WTC11 (cell line): ENCODE data around the gene INPP5F. TPM values are rescaled to one million over a fixed set of nuclear protein-coding genes. Genes with fewer than 3 reads are reported as not detected.

Source experiments
- CREM ChIP-seq: sonication (generic); formaldehyde crosslinking; IDR thresholded peaks from 2 replicates; pipeline ENCODE4 v1.8.1; 2022; ENCODE audit warnings: mild to moderate bottlenecking, missing genetic modification reagents, moderate library complexity
- IRF2 ChIP-seq: sonication (generic); formaldehyde crosslinking; IDR thresholded peaks from 2 replicates; pipeline ENCODE4 v1.8.0; 2022; ENCODE audit warnings: low read depth, missing genetic modification reagents, borderline replicate concordance
- JAZF1 ChIP-seq: fragments of 250-450 bp; sonication (Bioruptor Pico); IDR thresholded peaks from 2 replicates; pipeline ENCODE4 v1.9.0; 2021; ENCODE audit warnings: moderate library complexity, mild to moderate bottlenecking, inconsistent platforms
- MYBL2 ChIP-seq: sonication (generic); formaldehyde crosslinking; IDR thresholded peaks from 2 replicates; pipeline ENCODE4 v1.8.1; 2023; ENCODE audit warnings: mild to moderate bottlenecking, moderate library complexity, missing genetic modification reagents
- NFYB ChIP-seq: sonication (generic); formaldehyde crosslinking; conservative IDR thresholded peaks from 2 replicates; pipeline ENCODE4 v1.8.0; 2022; ENCODE audit warnings: low read depth, missing genetic modification reagents
- NR2C2 ChIP-seq: sonication (generic); formaldehyde crosslinking; IDR thresholded peaks from 2 replicates; pipeline ENCODE4 v1.8.0; 2022; ENCODE audit warnings: mild to moderate bottlenecking, missing genetic modification reagents
- NR3C1 ChIP-seq: sonication (generic); formaldehyde crosslinking; conservative IDR thresholded peaks from 2 replicates; pipeline ENCODE4 v1.8.1; 2023; ENCODE audit warnings: low read depth, mild to moderate bottlenecking, missing genetic modification reagents
- OVOL2 ChIP-seq: fragments of 250-450 bp; sonication (Bioruptor Pico); IDR thresholded peaks from 2 replicates; pipeline ENCODE4 v1.9.0; 2021; ENCODE audit warnings: mild to moderate bottlenecking, borderline replicate concordance
- PRRX2 ChIP-seq: fragments of 250-450 bp; sonication (Bioruptor Pico); IDR thresholded peaks from 2 replicates; pipeline ENCODE4 v1.8.0; 2021; ENCODE audit warnings: mild to moderate bottlenecking
- RELA ChIP-seq: sonication (generic); formaldehyde crosslinking; IDR thresholded peaks from 2 replicates; pipeline ENCODE4 v1.8.1; 2022; ENCODE audit warnings: missing genetic modification reagents, mild to moderate bottlenecking, borderline replicate concordance
- SMAD3 ChIP-seq: sonication (generic); formaldehyde crosslinking; IDR thresholded peaks from 2 replicates; pipeline ENCODE4 v1.8.0; 2022; ENCODE audit warnings: missing genetic modification reagents, mild to moderate bottlenecking, borderline replicate concordance
- SMAD4 ChIP-seq: sonication (generic); formaldehyde crosslinking; IDR thresholded peaks from 2 replicates; pipeline ENCODE4 v1.8.0; 2022; ENCODE audit warnings: mild to moderate bottlenecking, missing genetic modification reagents
- SP1 ChIP-seq: sonication (generic); formaldehyde crosslinking; conservative IDR thresholded peaks from 2 replicates; pipeline ENCODE4 v1.8.1; 2022; ENCODE audit warnings: missing genetic modification reagents
- TEAD1 ChIP-seq: sonication (generic); formaldehyde crosslinking; IDR thresholded peaks from 2 replicates; pipeline ENCODE4 v1.8.0; 2022; ENCODE audit warnings: mild to moderate bottlenecking, missing genetic modification reagents
- TP53 ChIP-seq: sonication (generic); formaldehyde crosslinking; IDR thresholded peaks from 2 replicates; pipeline ENCODE4 v1.8.1; 2023; ENCODE audit warnings: mild to moderate bottlenecking, missing genetic modification reagents
- ZNF219 ChIP-seq: sonication (generic); formaldehyde crosslinking; IDR thresholded peaks from 2 replicates; pipeline ENCODE4 v1.8.0; 2023; ENCODE audit warnings: missing genetic modification reagents, mild to moderate bottlenecking, borderline replicate concordance
- ZNF317 ChIP-seq: sonication (generic); formaldehyde crosslinking; IDR thresholded peaks from 2 replicates; pipeline ENCODE4 v1.8.1; 2023; ENCODE audit warnings: low read depth, mild to moderate bottlenecking, moderate library complexity, missing genetic modification reagents, borderline replicate concordance
- ZNF671 ChIP-seq: fragments of 250-450 bp; sonication (Bioruptor Pico); IDR thresholded peaks from 2 replicates; pipeline ENCODE4 v1.8.0; 2021; ENCODE audit warnings: mild to moderate bottlenecking
- total RNA-seq: library from RNA; stranded (reverse); gene quantifications from 3 replicates; pipeline ENCODE4 v1.2.3, GENCODE V29; 2021
- TF ChIP-seq, protein P1 (sequence below): sonication (generic); formaldehyde crosslinking; IDR thresholded peaks from 2 replicates; pipeline ENCODE4 v1.8.1; 2023; ENCODE audit warnings: mild to moderate bottlenecking, missing genetic modification reagents
- TF ChIP-seq, protein P2 (sequence below): sonication (generic); formaldehyde crosslinking; IDR thresholded peaks from 2 replicates; pipeline ENCODE4 v1.8.1; 2022; ENCODE audit warnings: mild to moderate bottlenecking, moderate library complexity, missing genetic modification reagents
- TF ChIP-seq, protein P3 (sequence below): sonication (generic); formaldehyde crosslinking; IDR thresholded peaks from 2 replicates; pipeline ENCODE4 v1.8.1; 2022; ENCODE audit warnings: mild to moderate bottlenecking, missing genetic modification reagents, moderate library complexity, borderline replicate concordance
- TF ChIP-seq, protein P4 (sequence below): sonication (generic); formaldehyde crosslinking; IDR thresholded peaks from 2 replicates; pipeline ENCODE4 v1.8.1; 2023; ENCODE audit warnings: mild to moderate bottlenecking, missing genetic modification reagents, borderline replicate concordance
- TF ChIP-seq, protein P5 (sequence below): fragments of 250-450 bp; sonication (Bioruptor Pico); conservative IDR thresholded peaks from 2 replicates; pipeline ENCODE4 v1.9.0; 2021; ENCODE audit warnings: mild to moderate bottlenecking
- TF ChIP-seq, protein P6 (sequence below): sonication (generic); formaldehyde crosslinking; IDR thresholded peaks from 2 replicates; pipeline ENCODE4 v1.8.0; 2022; ENCODE audit warnings: missing genetic modification reagents

Gene INPP5F
- total RNA-seq, 1 experiment from 2014 or later, result 83.3 TPM

DNA sequence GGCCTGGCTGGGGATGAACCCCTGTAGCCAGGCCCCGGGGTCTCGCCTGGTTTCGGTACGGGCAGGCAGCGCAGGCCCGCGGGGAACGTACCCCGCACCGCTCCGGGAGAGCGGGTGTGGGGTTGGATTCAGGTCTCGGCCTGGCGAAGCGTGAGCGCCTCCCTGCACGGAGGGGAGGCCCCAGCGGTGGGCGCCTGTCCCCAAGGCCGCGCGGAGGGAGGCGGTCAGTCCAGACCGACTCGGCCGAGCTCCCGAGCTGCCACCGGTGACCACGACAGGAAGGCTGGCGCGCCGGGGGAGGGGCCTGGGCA is 378 bp upstream of the INPP5F start (continued):
- TF ChIP-seq, protein P1, sequence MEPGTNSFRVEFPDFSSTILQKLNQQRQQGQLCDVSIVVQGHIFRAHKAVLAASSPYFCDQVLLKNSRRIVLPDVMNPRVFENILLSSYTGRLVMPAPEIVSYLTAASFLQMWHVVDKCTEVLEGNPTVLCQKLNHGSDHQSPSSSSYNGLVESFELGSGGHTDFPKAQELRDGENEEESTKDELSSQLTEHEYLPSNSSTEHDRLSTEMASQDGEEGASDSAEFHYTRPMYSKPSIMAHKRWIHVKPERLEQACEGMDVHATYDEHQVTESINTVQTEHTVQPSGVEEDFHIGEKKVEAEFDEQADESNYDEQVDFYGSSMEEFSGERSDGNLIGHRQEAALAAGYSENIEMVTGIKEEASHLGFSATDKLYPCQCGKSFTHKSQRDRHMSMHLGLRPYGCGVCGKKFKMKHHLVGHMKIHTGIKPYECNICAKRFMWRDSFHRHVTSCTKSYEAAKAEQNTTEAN (CRISPR knock-in tag), result peak; percentile 66; the same call in 1 of the 2 replicates
- no peak for TF ChIP-seq OVOL2
- TF ChIP-seq, protein P2, sequence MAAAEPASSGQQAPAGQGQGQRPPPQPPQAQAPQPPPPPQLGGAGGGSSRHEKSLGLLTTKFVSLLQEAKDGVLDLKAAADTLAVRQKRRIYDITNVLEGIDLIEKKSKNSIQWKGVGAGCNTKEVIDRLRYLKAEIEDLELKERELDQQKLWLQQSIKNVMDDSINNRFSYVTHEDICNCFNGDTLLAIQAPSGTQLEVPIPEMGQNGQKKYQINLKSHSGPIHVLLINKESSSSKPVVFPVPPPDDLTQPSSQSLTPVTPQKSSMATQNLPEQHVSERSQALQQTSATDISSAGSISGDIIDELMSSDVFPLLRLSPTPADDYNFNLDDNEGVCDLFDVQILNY, result no peak
- TF ChIP-seq NR2C2 (CRISPR knock-in tag), result no peak
- no peak for TF ChIP-seq TEAD1 (CRISPR knock-in tag)
- TF ChIP-seq, protein P3, sequence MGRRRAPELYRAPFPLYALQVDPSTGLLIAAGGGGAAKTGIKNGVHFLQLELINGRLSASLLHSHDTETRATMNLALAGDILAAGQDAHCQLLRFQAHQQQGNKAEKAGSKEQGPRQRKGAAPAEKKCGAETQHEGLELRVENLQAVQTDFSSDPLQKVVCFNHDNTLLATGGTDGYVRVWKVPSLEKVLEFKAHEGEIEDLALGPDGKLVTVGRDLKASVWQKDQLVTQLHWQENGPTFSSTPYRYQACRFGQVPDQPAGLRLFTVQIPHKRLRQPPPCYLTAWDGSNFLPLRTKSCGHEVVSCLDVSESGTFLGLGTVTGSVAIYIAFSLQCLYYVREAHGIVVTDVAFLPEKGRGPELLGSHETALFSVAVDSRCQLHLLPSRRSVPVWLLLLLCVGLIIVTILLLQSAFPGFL, result no peak
- TF ChIP-seq SMAD4, result no peak
- TF ChIP-seq MYBL2, result no peak
- no peak for TF ChIP-seq ZNF219
- TF ChIP-seq PRRX2 (CRISPR knock-in tag), result no peak
- no peak for TF ChIP-seq NFYB (CRISPR knock-in tag)
- TF ChIP-seq CREM (CRISPR knock-in tag), result no peak
- no peak for TF ChIP-seq TP53 (CRISPR knock-in tag)
- TF ChIP-seq ZNF671 (CRISPR knock-in tag), result no peak
- peak; percentile 35 for TF ChIP-seq SP1 (CRISPR knock-in tag)
- TF ChIP-seq SMAD3, result 0 out of 2 replicates have a peak, but pooled peaks have one; percentile 43
- no peak for TF ChIP-seq NR3C1 (CRISPR knock-in tag)
- TF ChIP-seq JAZF1, result no peak
- TF ChIP-seq, protein P4, sequence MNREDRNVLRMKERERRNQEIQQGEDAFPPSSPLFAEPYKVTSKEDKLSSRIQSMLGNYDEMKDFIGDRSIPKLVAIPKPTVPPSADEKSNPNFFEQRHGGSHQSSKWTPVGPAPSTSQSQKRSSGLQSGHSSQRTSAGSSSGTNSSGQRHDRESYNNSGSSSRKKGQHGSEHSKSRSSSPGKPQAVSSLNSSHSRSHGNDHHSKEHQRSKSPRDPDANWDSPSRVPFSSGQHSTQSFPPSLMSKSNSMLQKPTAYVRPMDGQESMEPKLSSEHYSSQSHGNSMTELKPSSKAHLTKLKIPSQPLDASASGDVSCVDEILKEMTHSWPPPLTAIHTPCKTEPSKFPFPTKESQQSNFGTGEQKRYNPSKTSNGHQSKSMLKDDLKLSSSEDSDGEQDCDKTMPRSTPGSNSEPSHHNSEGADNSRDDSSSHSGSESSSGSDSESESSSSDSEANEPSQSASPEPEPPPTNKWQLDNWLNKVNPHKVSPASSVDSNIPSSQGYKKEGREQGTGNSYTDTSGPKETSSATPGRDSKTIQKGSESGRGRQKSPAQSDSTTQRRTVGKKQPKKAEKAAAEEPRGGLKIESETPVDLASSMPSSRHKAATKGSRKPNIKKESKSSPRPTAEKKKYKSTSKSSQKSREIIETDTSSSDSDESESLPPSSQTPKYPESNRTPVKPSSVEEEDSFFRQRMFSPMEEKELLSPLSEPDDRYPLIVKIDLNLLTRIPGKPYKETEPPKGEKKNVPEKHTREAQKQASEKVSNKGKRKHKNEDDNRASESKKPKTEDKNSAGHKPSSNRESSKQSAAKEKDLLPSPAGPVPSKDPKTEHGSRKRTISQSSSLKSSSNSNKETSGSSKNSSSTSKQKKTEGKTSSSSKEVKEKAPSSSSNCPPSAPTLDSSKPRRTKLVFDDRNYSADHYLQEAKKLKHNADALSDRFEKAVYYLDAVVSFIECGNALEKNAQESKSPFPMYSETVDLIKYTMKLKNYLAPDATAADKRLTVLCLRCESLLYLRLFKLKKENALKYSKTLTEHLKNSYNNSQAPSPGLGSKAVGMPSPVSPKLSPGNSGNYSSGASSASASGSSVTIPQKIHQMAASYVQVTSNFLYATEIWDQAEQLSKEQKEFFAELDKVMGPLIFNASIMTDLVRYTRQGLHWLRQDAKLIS (CRISPR knock-in tag), result no peak
- TF ChIP-seq ZNF317 (CRISPR knock-in tag), result no peak
- TF ChIP-seq, protein P5, sequence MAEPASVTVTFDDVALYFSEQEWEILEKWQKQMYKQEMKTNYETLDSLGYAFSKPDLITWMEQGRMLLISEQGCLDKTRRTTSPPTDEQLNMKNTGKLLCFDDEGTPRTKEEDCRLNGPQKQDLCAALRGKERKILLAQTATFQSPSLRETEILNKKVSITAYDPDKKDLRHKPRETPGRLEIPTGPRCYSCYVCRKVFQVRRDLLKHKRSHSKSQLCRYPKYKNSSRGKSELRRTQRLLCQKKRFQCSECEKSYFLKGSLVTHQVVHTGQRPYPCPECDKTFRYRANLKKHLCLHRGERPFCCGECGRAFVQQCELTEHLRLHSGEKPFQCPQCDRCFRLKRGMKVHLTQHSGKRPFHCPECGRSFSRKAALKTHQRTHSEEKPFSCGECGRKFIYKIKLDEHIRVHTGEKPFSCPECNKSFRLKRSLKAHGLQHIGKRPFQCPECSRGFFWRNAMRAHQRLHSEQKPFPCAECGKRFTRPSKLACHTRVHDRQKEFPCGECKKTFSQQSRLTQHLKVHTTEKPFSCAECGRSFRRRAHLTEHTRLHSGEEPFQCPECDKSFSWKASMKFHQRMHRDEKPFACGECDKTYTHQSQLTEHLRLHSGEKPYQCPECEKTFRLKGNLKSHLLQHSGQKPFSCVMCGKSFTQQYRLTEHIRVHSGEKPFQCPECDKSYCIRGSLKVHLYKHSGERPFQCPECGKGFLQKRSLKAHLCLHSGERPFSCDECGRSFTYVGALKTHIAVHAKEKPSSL (CRISPR knock-in tag), result no peak
- TF ChIP-seq, protein P6, sequence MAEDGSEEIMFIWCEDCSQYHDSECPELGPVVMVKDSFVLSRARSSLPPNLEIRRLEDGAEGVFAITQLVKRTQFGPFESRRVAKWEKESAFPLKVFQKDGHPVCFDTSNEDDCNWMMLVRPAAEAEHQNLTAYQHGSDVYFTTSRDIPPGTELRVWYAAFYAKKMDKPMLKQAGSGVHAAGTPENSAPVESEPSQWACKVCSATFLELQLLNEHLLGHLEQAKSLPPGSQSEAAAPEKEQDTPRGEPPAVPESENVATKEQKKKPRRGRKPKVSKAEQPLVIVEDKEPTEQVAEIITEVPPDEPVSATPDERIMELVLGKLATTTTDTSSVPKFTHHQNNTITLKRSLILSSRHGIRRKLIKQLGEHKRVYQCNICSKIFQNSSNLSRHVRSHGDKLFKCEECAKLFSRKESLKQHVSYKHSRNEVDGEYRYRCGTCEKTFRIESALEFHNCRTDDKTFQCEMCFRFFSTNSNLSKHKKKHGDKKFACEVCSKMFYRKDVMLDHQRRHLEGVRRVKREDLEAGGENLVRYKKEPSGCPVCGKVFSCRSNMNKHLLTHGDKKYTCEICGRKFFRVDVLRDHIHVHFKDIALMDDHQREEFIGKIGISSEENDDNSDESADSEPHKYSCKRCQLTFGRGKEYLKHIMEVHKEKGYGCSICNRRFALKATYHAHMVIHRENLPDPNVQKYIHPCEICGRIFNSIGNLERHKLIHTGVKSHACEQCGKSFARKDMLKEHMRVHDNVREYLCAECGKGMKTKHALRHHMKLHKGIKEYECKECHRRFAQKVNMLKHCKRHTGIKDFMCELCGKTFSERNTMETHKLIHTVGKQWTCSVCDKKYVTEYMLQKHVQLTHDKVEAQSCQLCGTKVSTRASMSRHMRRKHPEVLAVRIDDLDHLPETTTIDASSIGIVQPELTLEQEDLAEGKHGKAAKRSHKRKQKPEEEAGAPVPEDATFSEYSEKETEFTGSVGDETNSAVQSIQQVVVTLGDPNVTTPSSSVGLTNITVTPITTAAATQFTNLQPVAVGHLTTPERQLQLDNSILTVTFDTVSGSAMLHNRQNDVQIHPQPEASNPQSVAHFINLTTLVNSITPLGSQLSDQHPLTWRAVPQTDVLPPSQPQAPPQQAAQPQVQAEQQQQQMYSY (CRISPR knock-in tag), result no peak
- TF ChIP-seq RELA (CRISPR knock-in tag), result 0 out of 2 replicates have a peak, but pooled peaks have one; percentile 45
- TF ChIP-seq IRF2 (CRISPR knock-in tag), result no peak
